AG10803 (cell line): Measurements from ENCODE around the gene COL24A1.

Source experiments
- DNase-seq: peaks from one replicate; pipeline ENCODE4 v3.0.0; 2010; ENCODE audit warnings: low read depth
- H3K4me3 ChIP-seq: 2 replicates; pipeline ENCODE4 v1.5.1; 2011; ENCODE audit warnings: mild to moderate bottlenecking, low read length, control low read depth
- TF ChIP-seq, protein P1 (sequence below): conservative IDR thresholded peaks from 2 replicates; pipeline ENCODE4 v1.5.1; 2011; ENCODE audit warnings: mild to moderate bottlenecking, low read length, control low read depth, inconsistent platforms

The COL24A1 gene

DNA sequence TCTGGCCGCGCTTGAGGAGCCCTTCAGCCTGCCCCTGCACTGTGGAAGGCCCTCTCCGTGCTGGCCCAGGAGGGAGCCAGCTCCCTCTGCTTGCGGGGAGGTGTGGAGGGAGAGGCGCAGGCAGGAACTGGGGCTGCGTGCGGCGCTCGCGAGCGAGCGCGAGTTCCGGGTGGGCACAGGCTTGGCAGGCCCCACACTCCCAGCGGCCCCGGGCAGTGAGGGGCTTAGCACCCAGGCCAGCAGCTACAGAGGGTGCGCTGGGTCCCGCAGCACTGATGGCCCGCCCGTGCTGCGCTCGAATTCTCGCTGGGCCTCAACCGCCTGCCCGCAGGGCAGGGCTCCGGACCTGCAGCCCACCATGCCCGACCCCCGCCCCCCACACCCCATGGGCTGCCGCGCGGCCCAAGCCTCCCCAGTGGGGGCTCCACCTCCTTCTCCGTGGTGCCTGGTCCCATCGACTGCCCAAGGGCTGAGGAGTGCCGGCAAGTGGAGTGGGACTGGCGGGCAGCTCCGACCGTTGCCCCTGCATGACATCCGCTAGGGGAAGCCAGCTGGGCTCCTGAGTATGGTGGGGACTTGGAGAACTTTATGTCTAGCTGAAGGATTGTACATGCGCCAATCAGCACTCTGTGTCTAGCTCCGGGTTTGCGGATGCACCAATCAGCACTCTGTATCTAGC, 46.0 kb downstream of the COL24A1 start:
- H3K4me3 ChIP-seq = no peak overlapping the region
- TF ChIP-seq, protein P1, sequence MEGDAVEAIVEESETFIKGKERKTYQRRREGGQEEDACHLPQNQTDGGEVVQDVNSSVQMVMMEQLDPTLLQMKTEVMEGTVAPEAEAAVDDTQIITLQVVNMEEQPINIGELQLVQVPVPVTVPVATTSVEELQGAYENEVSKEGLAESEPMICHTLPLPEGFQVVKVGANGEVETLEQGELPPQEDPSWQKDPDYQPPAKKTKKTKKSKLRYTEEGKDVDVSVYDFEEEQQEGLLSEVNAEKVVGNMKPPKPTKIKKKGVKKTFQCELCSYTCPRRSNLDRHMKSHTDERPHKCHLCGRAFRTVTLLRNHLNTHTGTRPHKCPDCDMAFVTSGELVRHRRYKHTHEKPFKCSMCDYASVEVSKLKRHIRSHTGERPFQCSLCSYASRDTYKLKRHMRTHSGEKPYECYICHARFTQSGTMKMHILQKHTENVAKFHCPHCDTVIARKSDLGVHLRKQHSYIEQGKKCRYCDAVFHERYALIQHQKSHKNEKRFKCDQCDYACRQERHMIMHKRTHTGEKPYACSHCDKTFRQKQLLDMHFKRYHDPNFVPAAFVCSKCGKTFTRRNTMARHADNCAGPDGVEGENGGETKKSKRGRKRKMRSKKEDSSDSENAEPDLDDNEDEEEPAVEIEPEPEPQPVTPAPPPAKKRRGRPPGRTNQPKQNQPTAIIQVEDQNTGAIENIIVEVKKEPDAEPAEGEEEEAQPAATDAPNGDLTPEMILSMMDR = no peak
- DNase-seq = no peak

DNA sequence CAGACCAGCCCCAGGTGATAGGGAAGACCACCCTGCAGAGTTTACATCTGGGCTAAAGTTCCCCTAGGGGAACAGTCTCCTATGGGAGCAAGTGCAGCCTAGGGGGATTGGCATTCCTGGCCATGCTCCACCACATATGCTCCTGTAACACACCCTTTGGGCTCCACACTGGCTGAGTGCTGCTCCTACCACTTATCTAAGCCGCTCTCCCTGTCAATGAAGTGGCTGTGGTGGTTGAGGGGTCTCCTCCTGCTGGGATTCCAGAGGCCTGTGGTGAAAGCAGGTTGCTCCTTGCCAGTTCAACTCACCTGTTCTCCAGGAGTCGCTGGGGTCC, 51.1 kb downstream of the COL24A1 start:
- TF ChIP-seq, protein P1 = no peak
- DNase-seq = no peak
- H3K4me3 ChIP-seq = no peak overlapping the region

DNA sequence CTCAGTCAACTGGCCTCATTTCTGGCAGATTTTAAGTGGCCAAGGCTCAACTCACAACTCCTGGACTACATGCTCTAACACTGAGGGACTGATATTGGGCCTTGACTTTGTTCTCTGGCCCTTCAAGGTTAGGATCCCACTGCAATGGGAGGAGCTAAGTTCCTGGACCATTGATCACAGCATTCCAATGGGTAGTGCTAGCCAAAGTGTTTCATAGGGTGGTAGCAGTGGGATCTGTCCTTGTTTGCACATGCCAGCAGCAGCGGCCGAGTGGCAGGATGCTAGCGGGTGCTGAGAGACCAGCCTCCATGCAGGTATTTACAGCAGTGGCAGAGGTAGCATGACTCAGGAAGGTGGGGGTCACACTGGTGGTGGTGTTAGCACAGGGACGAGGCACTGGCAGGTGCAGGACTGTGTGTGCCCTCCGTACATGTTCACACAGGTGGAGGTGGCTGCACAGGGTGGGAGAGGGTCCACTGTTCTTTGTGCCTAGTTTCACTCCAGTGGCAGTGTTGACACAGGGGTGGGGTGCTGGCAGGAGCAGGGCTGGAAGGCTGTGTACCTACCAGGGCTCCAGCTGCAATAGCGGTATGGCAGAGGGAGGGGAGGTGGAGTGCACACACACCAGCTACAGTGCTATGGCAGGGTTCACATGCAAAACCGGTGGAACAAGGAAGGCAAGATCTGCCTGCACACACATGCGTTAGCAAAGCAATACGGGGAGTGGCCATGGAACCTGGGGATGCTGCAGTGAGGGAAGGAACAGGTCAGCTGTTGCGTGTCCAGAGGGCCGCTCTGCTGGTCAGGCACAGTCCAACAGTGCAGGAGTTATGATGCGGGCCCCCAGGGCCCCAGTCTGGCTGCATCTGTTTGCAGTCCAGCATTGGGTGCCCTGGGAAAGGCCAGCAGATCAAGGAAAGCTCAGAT, 51.7 kb downstream of the COL24A1 start:
- TF ChIP-seq, protein P1 = no peak
- H3K4me3 ChIP-seq = no peak overlapping the region
- no peak for DNase-seq

GRCh38 chr1:86101616-86102015, 55.0 kb downstream of the COL24A1 start:
- peak; percentile 3 for DNase-seq
- TF ChIP-seq, protein P1 = no peak
- no peak overlapping the region for H3K4me3 ChIP-seq

DNA sequence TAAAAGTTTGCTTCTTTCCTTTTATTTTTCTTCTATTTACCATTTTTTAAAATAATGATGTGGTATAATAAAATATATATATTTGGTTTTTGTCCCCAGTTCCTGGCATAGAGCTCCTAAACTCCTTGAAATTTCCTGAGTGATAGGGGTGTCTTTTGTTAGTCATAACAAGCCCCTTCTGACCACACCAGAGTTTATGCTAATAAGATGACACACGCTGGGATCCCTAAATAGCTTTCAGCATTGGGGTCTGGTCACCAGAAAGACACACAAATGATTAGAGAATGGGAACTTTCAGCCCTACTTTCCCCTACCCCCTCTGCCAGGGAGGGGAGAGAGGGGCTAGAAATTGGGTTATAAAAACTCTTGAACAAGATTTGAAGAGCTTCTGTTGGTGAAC, 56.2 kb downstream of the COL24A1 start:
- DNase-seq = no peak
- TF ChIP-seq, protein P1 = no peak
- H3K4me3 ChIP-seq = no peak overlapping the region

GRCh38 chr1:86089765-86090164, 66.8 kb downstream of the COL24A1 start:
- no peak for DNase-seq
- no peak overlapping the region for H3K4me3 ChIP-seq
- TF ChIP-seq, protein P1 = no peak

- TF ChIP-seq, protein P1 = no peak
- no peak overlapping the region for H3K4me3 ChIP-seq
- DNase-seq = no peak
Observed at GRCh38 chr1:86085741-86086409, 70.7 kb downstream of the COL24A1 start.
